Natural killer cell (primary cell): ENCODE data around the gene CFAP299. TPM values are rescaled to one million over a fixed set of nuclear protein-coding genes. Genes with fewer than 3 reads are reported as not detected.

Experiments
- ATAC-seq, 3 donors: fragments of 150-1000 bp in 2 of 3; fragments of 200-7000 bp in 1 of 3; cut with Tn5 transposase; 1 replicate in 1 of 3; 2 replicates in 2 of 3; pipeline ENCODE4 v1.10.0; 2021; ENCODE audit warnings: mild to moderate bottlenecking in 2 of 3, moderate library complexity in 2 of 3
- DNase-seq, 2 donors: peaks; one replicate each; pipeline versions ENCODE4 v3.0.0 to v3.0.0-alpha.2; 2013 to 2021; ENCODE audit warnings: mixed read lengths in 1 of 2
- H3K27ac ChIP-seq: one replicate; pipeline ENCODE4 v1.5.1; 2013; ENCODE audit warnings: mild to moderate bottlenecking, low read length
- H3K27me3 ChIP-seq: one replicate; pipeline ENCODE4 v1.6.1; 2013; ENCODE audit warnings: low read length; ENCODE audit not compliant: control insufficient read depth, insufficient read depth
- H3K36me3 ChIP-seq: one replicate; pipeline ENCODE4 v1.6.1; 2013; ENCODE audit warnings: low read length; ENCODE audit not compliant: control insufficient read depth, insufficient read depth
- H3K4me1 ChIP-seq: one replicate; pipeline ENCODE4 v1.6.1; 2013; ENCODE audit warnings: low read length; ENCODE audit not compliant: control insufficient read depth, insufficient read depth
- H3K4me3 ChIP-seq: one replicate; pipeline ENCODE4 v1.5.1; 2013; ENCODE audit warnings: low read length
- H3K9me3 ChIP-seq: one replicate; pipeline ENCODE4 v1.6.1; 2013; ENCODE audit warnings: low read length; ENCODE audit not compliant: control insufficient read depth, insufficient read depth
- H3K27ac Mint-ChIP-seq, 2 donors: one replicate each; pipeline ENCODE4 v1.8.0; 2022; ENCODE audit warnings: mild to moderate bottlenecking in 2 of 2, mixed read lengths in 2 of 2, moderate library complexity in 1 of 2
- H3K27me3 Mint-ChIP-seq, 2 donors: one replicate each; pipeline ENCODE4 v1.8.0; 2022; ENCODE audit warnings: low read depth in 2 of 2, mixed read lengths in 2 of 2
- H3K36me3 Mint-ChIP-seq: one replicate; pipeline ENCODE4 v1.8.0; 2022; ENCODE audit warnings: mixed read lengths
- H3K4me1 Mint-ChIP-seq, 2 donors: one replicate each; pipeline ENCODE4 v1.8.0; 2022; ENCODE audit warnings: mixed read lengths in 2 of 2
- H3K4me3 Mint-ChIP-seq: one replicate; pipeline ENCODE4 v1.8.0; 2022; ENCODE audit warnings: mild to moderate bottlenecking, moderate library complexity, mixed read lengths
- H3K9me3 Mint-ChIP-seq, 2 donors: one replicate each; pipeline ENCODE4 v1.8.0; 2022; ENCODE audit warnings: mixed read lengths in 2 of 2
- CTCF ChIP-seq: fragments of 200-600 bp; IDR thresholded peaks from one replicate; pipeline ENCODE4 v1.8.0; 2022; ENCODE audit warnings: antibody characterized with exemption
- WGBS: methylation state at CpG from one replicate; pipeline ENCODE4 v1.1.7; 2013; ENCODE audit warnings: missing lambda C conversion rate; ENCODE audit not compliant: insufficient coverage; 5-methylcytosine and 5-hydroxymethylcytosine counted together
- intact Hi-C: fragments of 100-400 bp; cut with micrococcal nuclease; formaldehyde crosslinking; loops from one replicate; pipeline ENCODE4 v1.14.2; 2022
- total RNA-seq, 4 donors: library from RNA; stranded (reverse); fragments of 120-200 nt in 1 of 4; gene quantifications; one replicate each; pipeline versions ENCODE4 v1.2.3 to v1.2.4, GENCODE V29; 2013 to 2022

CFAP299 gene
- total RNA-seq, 3 donors from 2014 or later (not counting 1 experiment from before 2014, with no cell fraction given), result not detected

- Mint-ChIP-seq H3K4me3 (no peak overlapping the region), H3K9me3 (no peaks in the 10 kb centered on the region), H3K27me3 (peaks cover 6 to 17% of the 10 kb centered on the region in 2 donors), H3K4me1 (no peaks in the 10 kb centered on the region), H3K27ac (no peak overlapping the region), H3K36me3 (no peaks in the 10 kb centered on the region)
- Histone ChIP-seq H3K4me3 (no peak overlapping the region), H3K27ac (no peak overlapping the region), H3K27me3 (peaks cover 4% of the 10 kb centered on the region), H3K36me3 (no peaks in the 10 kb centered on the region), H3K4me1 (no peaks in the 10 kb centered on the region), H3K9me3 (no peaks in the 10 kb centered on the region)
- DNase-seq (no peak), ATAC-seq (no peak)
- intact Hi-C loops, result no loop called here
- 19% methylated on average over 3 of the region's 3 CpGs for WGBS
- no peak for TF ChIP-seq CTCF
These were observed 275.5 kb downstream of the CFAP299 start for GRCh38 chr4:80610845-80611677.

- no peak overlapping the region for H3K4me3 ChIP-seq
- no peak for TF ChIP-seq CTCF
- DNase-seq, result no peak
- H3K36me3 ChIP-seq, result no peaks in the 10 kb centered on the region
- peaks cover 4% of the 10 kb centered on the region for H3K27me3 ChIP-seq
- no peak overlapping the region for H3K27ac Mint-ChIP-seq
- H3K9me3 ChIP-seq, result no peaks in the 10 kb centered on the region
- H3K4me1 Mint-ChIP-seq, result no peaks in the 10 kb centered on the region
- peaks cover 6 to 16% of the 10 kb centered on the region in 2 donors for H3K27me3 Mint-ChIP-seq
- 80% methylated on average over 2 of the region's 2 CpGs for WGBS
- H3K27ac ChIP-seq, result no peak overlapping the region
- no peaks in the 10 kb centered on the region for H3K36me3 Mint-ChIP-seq
- no peaks in the 10 kb centered on the region for H3K9me3 Mint-ChIP-seq
- no peaks in the 10 kb centered on the region for H3K4me1 ChIP-seq
- intact Hi-C loops, result no loop called here
- no peak overlapping the region for H3K4me3 Mint-ChIP-seq
- ATAC-seq, result no peak
These were observed 276.1 kb downstream of the CFAP299 start for GRCh38 chr4:80611678-80611979.

- ATAC-seq (no peak), DNase-seq (no peak)
- Histone ChIP-seq H3K36me3 (no peaks in the 10 kb centered on the region), H3K27me3 (peaks cover 4% of the 10 kb centered on the region), H3K4me3 (no peak overlapping the region), H3K27ac (no peak overlapping the region), H3K9me3 (no peaks in the 10 kb centered on the region), H3K4me1 (no peaks in the 10 kb centered on the region)
- Mint-ChIP-seq H3K9me3 (no peaks in the 10 kb centered on the region), H3K4me1 (no peaks in the 10 kb centered on the region), H3K36me3 (no peaks in the 10 kb centered on the region), H3K4me3 (no peak overlapping the region), H3K27me3 (peaks cover 6 to 10% of the 10 kb centered on the region in 2 donors), H3K27ac (no peak overlapping the region)
- no peak for TF ChIP-seq CTCF
- intact Hi-C loops, result no loop called here
These were observed 277.9 kb downstream of the CFAP299 start for GRCh38 chr4:80613470-80613869.

- Histone ChIP-seq H3K27me3 (peaks cover 4% of the 10 kb centered on the region), H3K9me3 (no peaks in the 10 kb centered on the region), H3K27ac (no peak overlapping the region), H3K4me1 (no peaks in the 10 kb centered on the region), H3K4me3 (no peak overlapping the region), H3K36me3 (no peaks in the 10 kb centered on the region)
- no peak for TF ChIP-seq CTCF
- 95% methylated on average over 6 of the region's 6 CpGs for WGBS
- intact Hi-C loops, result no loop called here
- H3K36me3 Mint-ChIP-seq, result no peaks in the 10 kb centered on the region
- DNase-seq (no peak), ATAC-seq (no peak)
- H3K27ac Mint-ChIP-seq, result no peak overlapping the region
- H3K4me3 Mint-ChIP-seq, result no peak overlapping the region
- H3K27me3 Mint-ChIP-seq, result peaks cover 6 to 10% of the 10 kb centered on the region in 2 donors
- no peaks in the 10 kb centered on the region for H3K9me3 Mint-ChIP-seq
- no peaks in the 10 kb centered on the region for H3K4me1 Mint-ChIP-seq
These were observed 278.8 kb downstream of the CFAP299 start for GRCh38 chr4:80614319-80614718.
